Dedifferentiated amniotic fluid mesenchymal stem cell (primary cell): ENCODE data around the gene KIF17.
"Not testable (repeated sequence)": the region's sequence is repeated elsewhere in the genome, so short reads cannot be mapped to it uniquely, and the experiment has no call there.

ENCODE experiments used
- DNase-seq: peaks from one replicate; pipeline ENCODE4 v3.0.0-alpha.2; 2016; ENCODE audit errors: extremely low spot score

KIF17 gene

DNA sequence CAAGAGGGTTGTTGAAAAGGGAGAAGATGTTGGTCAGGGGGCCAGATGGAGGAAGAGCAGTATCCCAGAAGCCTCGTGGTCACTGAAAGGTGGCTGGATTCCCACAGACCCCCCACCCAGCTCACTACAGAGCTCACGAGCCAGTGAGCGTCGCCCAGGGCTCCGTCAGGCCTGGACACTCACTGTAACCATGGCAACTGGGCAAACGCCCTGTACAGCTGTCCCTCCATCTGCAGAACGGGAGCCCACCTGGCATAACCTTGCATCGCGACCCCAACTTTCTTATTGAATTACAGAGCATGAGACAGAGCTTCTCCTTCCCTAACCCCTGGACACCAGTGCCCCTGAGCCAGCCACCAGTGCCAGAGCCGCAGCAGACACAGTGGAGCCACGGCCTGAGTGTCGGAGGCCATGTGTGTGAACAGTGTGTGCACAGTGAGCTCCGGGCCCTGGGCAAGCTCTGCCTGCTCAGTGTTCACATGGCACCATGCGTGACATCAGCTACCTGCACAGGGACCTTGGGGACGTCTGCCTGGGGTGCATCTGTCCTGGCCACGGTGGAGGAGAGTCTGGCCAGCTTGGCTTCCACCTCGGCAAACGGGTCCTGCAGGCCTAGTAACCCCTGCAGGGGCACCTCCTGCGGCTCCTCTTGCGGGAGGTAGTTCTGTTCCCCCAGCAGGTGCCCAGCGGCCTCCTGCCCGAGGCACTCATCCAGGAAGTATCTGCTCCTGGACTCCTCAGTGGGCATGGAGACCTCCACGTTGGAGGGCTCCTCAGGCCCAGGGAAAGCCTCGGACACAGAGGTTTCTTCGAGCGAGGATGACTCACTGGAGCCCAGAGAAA lies 30.7 kb downstream of the KIF17 start:
- DNase-seq: no peak

DNA sequence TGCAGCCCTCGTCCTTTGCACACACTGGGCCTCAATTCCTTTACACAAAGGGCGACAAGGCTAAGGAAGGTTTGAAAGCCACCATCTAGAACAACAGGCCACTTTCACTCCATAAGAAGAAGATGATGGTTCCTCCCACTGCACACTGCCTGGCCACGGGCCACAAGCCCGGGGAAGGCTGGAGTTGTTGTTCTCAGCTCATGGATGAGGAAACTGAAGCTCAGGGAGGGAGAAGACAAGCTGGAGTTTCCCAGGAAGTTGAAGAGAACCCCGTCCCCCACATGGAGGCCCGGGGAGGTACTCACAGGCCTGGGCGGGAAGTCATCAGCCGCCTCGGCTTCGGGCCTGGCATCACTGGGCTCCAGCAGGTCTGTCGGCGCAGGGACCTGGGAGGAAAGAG lies 32.1 kb downstream of the KIF17 start:
- no peak for DNase-seq

DNA sequence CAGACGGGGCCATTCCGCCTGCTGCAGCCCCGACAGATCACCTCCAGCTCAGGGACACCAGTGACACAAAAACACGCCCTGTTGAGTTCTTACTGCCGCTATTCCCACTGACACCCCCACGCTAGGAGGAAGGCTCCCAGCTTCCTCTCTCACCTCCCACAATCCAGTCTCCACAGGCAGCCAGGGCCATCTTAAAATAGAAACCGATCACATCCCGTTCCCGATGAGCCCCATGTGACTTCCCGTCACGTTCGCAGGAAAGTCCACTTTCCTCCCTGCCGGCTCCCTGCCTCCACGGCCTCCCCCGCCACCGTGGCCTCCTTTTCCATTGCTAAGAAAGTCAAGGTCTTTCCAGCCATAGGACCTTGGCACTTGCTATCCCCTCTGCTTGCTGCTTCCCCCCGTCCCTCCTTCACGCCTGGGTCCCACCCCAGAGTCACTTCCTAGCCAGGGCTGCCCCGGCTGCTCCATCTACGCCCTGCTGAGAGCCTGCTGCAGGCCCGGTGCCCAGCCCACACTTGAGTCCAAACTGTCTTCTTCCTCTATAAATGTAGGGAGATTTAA lies 32.6 kb downstream of the KIF17 start:
- no peak for DNase-seq

DNA sequence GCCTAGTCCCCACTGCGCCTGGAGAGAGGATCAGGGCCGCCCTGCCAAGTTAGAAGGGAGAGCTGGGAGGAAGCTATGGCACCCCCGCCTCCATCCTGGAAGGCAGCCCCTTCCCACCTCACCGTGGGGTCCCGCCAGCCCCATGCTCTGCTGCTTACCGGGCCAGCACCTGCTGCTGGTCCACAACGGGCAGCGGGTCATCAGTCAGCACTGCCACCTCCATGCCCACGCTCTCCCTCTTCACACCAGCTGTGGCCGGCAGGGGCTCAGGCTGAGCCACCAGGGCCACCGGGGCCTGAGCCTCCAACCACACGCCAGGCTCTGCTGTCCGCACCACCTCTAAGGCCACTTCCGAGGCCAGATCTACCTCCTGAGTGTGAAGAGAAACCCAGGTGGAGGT lies 33.2 kb downstream of the KIF17 start:
- DNase-seq: no peak

DNA sequence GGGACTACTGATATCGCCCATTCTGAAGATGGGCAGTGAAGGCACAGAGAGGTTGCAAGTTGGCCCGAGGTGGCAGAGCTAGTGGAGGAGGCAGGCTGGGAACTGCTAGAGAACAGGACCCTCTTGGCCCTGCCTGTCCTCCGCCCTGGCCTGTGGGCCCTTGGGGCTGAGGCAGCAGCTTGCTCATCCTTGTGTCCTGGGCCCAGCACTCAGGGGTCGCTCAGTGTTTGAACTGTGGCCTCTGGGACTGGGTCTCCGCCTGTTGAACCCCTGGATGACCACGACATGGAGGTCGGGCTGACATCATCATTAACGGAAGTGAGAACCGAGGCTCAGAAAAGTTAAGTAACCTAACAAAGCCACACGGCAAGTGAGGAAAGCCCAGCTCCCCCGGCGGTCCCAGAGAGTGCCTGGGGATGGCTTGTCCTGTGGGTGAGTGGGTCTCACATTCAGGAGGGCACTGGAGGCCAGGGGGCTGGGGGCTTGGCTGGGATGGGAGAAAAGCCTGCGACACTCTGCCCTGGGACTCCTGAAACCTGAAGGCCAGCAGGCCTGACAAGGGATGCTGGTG lies 33.7 kb downstream of the KIF17 start:
- no peak for DNase-seq

DNA sequence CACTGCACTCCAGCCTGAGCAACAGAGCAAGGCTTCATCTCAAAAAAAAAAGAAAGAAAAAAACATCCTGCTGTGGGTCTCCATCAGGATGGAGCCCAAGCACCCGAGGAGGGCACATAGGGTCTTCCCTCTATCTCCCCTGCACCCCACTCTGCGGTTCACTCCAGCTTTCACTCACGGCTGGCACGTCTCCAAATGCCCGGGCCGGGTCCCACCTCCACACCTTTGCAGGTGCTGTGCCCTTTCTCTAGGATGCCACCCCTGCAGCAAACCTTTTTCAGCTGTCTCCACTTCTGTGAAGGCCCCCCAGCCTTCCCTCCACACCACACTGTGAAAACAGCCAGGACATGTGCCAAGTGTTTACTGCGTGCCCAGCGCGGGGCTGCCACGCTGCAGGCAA lies 34.2 kb downstream of the KIF17 start:
- DNase-seq: no peak

DNA sequence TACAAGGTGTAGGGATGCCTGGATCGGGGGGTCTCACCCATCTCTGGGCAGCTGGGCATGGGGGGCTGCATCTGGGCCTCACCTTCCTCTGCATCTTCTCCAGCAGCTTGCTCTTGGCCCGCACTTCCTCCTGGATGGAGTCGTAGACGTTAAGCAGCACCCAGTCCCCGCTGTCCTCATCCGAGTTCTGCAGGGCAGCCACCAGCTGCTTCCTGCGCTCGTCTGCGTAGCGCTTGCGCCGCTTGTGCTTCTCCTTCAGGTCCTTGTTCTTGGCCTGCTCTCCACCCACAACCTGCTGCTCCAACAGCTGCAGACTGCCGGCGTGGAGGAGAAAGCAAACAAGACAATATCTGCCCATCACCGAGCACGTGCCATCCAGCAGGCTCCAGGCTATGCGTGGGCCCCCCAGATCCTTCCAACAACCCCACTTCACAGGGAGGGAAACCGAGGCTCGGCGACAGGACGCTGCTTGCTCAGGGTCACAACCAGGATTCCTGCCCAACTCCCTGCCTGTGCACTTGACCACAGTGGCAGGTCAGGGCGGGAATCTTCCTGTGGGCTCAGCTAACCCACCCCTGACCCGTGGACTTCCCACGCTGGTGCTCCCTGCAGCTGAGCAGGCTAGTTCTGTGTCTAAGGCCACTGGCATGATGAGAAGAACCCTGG lies 35.1 kb downstream of the KIF17 start:
- DNase-seq: no peak

DNA sequence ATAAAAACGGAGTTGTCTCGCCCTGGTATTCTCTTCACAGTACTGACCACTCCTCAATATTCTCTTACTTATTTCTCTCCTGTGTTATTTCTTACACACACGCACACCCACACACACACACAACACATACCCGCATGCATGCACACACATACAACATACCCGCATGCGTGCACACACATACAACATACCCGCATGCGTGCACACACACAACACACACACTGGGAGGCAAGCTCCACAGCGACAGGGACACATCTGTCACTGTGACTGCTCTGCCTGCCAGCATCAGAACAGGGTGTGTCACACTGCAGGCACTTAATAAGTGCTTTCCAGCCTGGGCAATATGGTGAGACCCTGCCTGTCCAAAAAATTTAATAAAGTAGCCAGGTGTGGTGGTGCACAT lies 35.8 kb downstream of the KIF17 start:
- DNase-seq: no peak

DNA sequence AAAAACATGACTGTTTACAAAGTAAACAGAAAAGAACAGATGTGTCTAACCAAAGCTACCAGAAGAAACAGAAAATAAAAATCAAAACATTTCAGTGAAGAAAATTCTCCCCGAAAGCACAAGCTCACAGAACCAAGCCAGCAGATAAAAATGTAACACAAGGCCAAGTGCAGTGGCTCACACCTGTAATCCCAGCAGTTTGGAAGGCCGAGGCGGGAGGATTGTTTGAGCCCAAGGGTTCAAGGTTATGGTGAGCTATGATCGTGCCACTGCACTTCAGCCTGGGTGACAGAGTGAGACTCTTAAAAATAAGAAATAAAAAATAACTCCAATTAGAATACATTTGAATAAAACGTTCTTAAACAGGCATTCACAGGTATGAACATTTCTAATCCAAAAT lies 37.5 kb downstream of the KIF17 start:
- no peak for DNase-seq

DNA sequence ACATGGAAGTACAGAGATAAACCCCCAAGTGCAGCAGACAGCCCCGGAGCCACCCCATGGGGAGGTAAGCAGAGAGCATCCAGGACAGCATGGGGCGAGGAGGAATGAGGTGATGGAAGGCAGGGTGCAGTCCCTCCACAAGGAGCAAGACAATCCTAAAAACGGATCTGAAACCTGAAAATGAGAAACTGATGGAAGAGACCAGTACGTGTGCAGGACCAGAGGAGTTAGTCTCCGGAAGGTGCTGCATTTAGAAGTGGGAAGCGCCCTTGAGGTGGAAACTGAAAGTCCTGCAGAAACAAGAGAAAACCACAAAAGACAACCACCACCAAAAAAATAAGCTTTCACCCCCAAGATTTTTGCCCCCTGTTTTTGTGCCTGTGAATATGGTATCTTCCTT lies 39.2 kb downstream of the KIF17 start:
- no peak for DNase-seq

DNA sequence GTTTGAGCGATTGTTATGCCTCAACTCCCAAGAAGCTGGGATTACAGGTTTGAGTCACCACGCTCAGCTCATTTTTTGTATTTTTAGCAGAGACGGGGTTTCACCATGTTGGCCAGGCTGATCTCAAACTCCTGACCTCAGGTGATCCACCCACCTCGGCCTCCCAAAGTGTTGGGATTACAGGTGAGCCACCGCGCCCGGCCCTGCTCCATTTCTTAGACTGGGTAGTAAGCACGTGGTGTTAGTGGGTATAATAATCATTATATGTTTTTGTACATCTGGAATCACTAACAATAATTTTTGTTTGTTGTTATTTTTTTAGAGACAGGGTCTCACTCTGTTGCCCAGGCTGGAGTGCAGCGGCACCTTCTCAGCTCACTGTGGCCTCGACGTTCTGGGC lies 44.2 kb downstream of the KIF17 start:
- not testable (repeated sequence) for DNase-seq

DNA sequence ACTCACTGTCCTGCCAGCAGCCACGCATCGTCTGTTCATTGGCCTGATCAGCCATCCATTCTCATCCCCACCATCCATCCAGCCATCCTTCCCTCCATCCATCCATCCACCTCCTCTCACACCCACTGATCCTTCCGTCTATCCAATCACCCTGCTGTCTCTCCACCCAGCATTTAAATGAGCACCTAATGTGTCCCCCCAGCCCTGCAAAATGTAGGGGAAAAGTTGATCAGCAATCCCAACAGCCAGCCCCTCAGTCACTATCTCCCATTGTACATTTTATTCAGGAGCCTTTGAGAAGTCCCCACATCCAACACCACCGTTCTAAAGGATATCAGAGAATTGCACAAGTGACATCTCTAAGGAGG lies 45.6 kb downstream of the KIF17 start:
- DNase-seq: no peak

DNA sequence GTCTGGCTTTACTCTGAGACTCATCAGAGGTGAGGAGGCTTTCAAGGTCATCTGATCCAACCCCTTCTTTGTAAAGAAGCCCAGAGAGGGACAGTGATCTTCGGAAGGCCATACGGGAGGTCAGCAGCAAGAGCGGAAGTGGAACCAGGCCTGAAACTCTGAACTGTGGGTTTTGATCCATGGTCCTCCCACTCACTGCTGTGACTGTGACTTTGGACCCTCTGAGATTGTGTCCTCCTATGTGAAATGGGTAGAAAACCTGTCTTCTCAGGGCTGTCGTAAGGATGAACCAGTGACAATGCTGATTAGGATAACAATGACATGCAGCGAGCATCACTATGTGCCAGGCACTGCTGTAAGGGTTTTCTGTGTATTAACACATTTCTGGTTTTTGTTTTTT lies 46.9 kb downstream of the KIF17 start:
- no peak for DNase-seq

DNA sequence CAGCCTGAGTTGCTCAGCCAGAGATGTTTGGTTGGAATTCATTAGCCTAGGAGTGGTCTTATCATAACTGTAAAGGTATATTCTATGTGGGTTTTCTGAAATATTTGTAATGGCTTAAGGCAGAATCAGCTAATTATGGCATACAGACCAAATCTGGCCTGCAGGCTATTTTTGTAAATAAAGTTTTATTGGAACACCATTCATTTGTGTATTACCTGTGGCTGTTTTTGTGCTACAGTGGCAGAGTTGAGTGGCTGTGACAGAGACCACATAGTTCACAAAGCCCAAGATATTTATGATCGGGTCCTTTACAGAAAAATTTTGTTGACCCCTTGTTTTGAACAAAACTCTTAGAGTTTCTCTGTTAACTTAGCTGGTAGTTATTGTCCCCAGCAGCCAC lies 49.2 kb downstream of the KIF17 start:
- no peak for DNase-seq

DNA sequence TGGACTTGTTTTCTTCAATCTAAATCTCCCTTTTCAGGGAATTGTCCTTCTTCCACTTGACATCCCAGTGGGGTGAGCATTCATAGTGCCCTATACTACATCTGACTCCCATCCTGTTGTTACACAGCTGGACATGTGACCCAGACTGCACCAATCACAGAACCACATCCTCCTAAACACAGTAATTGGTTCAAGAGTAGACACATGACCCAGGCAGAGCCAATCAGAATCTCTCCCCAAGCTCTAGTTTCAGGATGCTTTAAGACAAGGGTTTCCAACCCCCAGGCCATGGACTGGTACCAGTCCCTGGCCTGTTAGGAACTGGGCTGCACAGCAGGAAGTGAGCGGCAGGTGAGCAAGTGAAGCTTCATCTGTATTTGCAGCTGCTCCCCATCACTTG lies 51.0 kb downstream of the KIF17 start:
- DNase-seq: no peak

DNA sequence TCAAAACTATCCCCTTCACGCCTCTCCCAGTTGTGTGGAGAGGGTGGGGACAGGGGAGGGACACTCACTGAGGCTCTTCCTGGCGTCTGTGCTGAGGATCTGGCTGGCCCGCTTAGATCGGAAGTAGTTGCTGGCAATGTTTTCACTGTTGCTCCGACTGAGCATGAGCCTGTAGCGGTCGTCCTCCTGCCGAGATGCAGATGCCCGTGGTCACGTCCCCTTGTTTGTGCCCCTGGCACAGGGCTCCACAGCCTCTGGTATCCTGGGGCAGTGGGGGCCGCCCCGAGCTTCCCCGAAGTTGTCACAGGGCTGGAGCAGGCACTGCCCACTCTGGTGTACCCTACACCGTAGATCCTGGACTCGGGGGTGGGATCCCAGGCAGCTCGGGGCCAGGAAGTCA lies 51.7 kb downstream of the KIF17 start:
- DNase-seq: no peak

DNA sequence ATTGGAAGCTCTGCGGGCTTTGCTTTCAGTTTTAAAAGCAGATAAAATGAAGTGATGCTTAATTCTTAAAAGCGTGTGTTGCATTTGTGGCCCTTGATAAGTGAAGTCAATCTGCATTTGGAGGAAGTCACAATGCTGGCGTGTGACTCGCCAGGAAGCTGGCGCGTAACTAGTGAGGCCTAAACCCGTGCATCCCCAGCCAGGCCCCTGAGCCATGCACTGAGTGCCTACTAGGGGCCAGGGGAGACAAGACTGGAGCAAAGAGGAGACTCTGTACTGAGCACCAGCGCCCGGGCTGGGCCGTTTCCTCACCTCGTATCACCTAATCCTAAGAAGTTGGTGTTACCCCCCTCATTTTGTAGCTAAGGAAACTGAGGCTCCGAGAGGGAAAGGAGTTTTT lies 52.1 kb downstream of the KIF17 start:
- DNase-seq: no peak

DNA sequence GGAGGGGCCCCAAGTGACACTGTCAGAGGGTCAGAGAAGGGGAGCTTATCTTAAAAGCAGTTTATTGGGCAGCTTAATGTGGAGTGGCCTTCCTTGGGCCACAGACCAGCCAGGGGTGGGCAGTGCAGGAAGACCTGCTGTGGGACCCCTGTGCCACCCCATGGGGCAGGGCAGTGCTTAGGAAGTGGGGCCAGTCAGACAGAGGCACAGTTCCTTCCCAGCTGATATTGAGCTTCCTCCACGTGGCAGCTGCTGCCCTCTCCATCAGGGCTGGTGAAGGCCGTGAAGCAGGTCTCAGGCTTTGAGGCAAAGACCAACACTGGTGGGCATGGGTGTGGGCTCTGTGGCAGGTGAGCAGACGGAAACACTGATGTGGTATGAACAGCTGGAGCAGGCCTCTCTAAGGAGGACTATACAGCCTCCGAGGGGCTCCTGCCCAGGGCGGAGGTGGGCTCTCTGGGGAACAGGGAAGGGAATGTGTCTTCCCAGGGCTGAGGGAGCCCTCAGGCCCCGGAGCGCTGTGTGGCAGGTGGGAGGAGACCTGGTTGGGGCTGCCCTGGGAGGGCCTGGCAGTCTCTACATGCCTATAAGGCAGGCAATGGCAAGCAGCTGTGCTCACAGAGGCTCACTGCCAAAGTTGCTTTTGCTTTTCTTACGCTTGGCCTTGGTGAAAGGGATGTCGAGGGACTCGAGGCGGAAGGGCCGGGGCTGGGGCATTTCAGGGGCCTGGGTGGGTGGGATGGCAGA lies 53.7 kb downstream of the KIF17 start:
- DNase-seq: no peak

DNA sequence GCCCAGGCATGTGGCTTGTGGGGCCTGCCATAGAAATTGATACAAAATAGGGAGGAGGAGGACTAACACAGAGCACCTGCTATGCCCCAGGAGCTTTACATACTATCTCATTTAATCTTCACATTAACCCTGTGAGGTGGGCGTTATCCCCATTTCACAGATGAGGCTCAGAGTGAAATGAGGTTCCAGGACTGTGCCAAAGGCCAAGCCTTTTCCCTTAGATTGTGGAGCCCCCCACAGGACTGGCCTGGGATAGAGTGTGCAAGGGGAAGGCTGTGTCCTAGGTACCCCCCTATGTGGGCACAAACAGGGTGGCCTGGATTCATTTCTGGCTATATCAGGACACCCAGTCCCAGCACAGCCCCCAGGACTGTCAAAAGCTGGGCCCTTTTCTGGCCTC lies 54.4 kb downstream of the KIF17 start:
- DNase-seq: no peak

DNA sequence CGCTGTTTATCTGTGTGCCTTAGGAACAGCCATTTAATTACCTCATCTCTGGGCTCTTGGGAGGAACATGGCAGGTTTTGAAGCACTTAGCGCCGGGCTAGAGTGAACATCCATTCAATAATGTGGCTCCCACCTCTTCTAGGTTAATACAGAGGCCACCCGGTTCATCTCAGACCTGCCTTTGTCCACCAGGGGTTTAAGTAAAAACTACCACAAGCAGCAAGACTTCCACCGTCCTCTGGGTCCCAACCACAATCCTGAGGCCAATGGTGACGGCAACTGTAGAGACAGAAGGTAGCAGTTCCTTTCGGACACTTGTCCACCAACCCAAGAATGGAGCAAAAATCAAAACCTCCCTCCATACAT lies 55.7 kb downstream of the KIF17 start:
- no peak for DNase-seq

DNA sequence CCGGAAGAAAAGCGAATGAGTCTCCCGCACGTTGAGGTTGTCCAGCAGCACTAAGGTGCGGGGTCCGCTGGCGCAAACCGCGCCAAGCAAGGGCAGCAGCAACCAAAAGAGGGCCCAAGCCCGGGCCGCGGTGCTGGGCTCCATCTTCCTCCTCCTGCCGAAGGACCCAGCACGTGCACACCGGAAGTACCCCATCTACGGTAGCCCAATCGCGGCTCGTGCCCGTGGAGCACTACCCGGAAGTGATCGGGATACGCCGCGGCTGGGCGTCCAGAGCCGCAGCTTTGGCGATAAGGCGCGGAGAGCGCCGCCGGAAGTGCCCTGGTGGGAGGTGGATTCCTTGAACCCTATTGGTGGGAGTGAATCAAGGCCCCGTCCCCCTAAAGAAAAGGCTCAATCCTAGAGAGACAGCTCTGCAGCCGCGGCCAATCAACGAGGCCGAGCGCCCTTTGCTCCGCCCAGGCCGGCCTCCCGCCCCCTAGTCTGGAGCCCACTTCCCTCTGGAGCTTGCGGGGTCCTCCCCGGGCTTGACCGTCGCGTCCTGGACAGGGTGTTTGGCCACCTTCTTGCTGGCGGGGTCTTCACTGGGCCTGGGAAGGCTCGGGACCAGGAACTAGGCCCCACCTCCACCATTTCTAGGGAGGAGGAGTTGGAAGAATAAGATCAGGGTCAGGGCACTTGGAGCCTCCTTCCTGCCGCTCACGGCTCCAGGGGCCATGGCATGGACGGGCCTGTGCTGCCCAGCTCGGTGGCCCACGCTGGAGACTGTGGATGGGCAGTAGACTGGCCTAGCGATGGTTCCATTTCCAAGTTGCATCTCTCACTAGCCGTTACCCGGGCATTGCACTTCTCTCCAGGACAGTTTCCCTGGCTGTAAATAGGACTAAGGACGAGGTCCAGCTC lies 56.3 kb downstream of the KIF17 start, which contains the start of gene DDOST:
DDOST (minus strand) TSS at position 163 of the 903 bp plus-strand sequence; CDS start at position 144, 19 bp downstream.
- DNase-seq: peak; percentile 98
